K562 (cell line): Measurements from ENCODE around the gene ACSF3. TPM values are rescaled to one million over a fixed set of nuclear protein-coding genes. Genes with fewer than 3 reads are reported as not detected.

ENCODE experiments used
- ATAC-seq: fragments of 200-7000 bp; cut with Tn5 transposase; 3 replicates; pipeline ENCODE4 v1.9.1; 2020; ENCODE audit warnings: moderate library complexity
- BruUV-seq: library from RNA; stranded (reverse); fragments of 400-500 nt; replicated peaks from 2 replicates; lab custom pipeline; 2021; lab: Mats Ljungman, UMichigan
- CTCF ChIA-PET: fragments of 300-600 bp; formaldehyde crosslinking; extraction: SDS; loops from one replicate; lab custom pipeline; 2021; ENCODE audit warnings: low intra/inter-chr PET ratio; lab: Yijun Ruan, JAX
- POLR2A ChIA-PET: fragments of 300-600, 350-650 bp; sonication (Branson Sonifier 250); formaldehyde crosslinking; extraction: SDS; loops from one replicate; lab custom pipeline; 2021; ENCODE audit warnings: antibody characterized with exemption, inconsistent platforms; lab: Yijun Ruan, JAX
- DNase-seq, 4 experiments: peaks; one replicate each; pipeline versions ENCODE4 v3.0.0 to v3.0.0-alpha.2; 2011 to 2018; ENCODE audit warnings: low spot score in 3 of 4, mixed read lengths in 3 of 4; ENCODE audit errors: extremely low read depth in 1 of 4
- FAIRE-seq: peaks from 2 replicates; lab custom pipeline; 2011; peaks lifted over from hg19 to GRCh38; lab: Jason Lieb, UNC
- H2AFZ ChIP-seq: 2 replicates; pipeline ENCODE4 v1.6.0; 2011; ENCODE audit warnings: low read depth, low read length, control low read depth, inconsistent platforms
- H3K27ac ChIP-seq: fragments of 200-600 bp; 3 replicates; pipeline ENCODE4 v1.8.0; 2011; ENCODE audit warnings: low read depth, mild to moderate bottlenecking, control low read depth, inconsistent platforms, low read length, moderate library complexity, mixed read lengths; ENCODE audit errors: extremely low read depth
- H3K27me3 ChIP-seq, 2 experiments: fragments of 300-600 bp in 1 of 2; 2 replicates in 1 of 2; 3 replicates in 1 of 2; pipeline versions ENCODE4 v1.6.0 to v1.8.0; 2011; ENCODE audit warnings: inconsistent platforms in 2 of 2, low read length in 2 of 2, mild to moderate bottlenecking in 1 of 2, mixed read lengths in 1 of 2, moderate library complexity in 1 of 2; ENCODE audit not compliant: control insufficient read depth in 2 of 2, insufficient read depth in 2 of 2
- H3K36me3 ChIP-seq: fragments of 300-600 bp; 3 replicates; pipeline ENCODE4 v1.8.0; 2011; ENCODE audit warnings: mild to moderate bottlenecking, low read length, inconsistent platforms; ENCODE audit not compliant: control insufficient read depth, insufficient read depth
- H3K4me1 ChIP-seq, 2 experiments: fragments of 200-600 bp in 1 of 2; replicated peaks in 1 of 2; 2 replicates in 1 of 2; 3 replicates in 1 of 2; pipeline versions ENCODE4 v1.5.1 to v1.8.0; 2011; ENCODE audit warnings: inconsistent platforms in 2 of 2, low read length in 2 of 2, mild to moderate bottlenecking in 1 of 2, mixed read lengths in 1 of 2, moderate library complexity in 1 of 2; ENCODE audit not compliant: control insufficient read depth in 2 of 2, insufficient read depth in 2 of 2
- H3K4me2 ChIP-seq: 2 replicates; pipeline ENCODE4 v1.6.1; 2011; ENCODE audit warnings: low read length, control low read depth, inconsistent platforms, mixed read lengths; ENCODE audit not compliant: insufficient read depth
- H3K4me3 ChIP-seq: fragments of 200-600 bp; sonication (generic), shearing (Covaris generic); 2 replicates; pipeline ENCODE4 v1.5.1; 2016; ENCODE audit warnings: control low read depth, inconsistent platforms
- H3K79me2 ChIP-seq: fragments of 200-600 bp; 3 replicates; pipeline ENCODE4 v1.8.0; 2011; ENCODE audit warnings: low read length, inconsistent platforms; ENCODE audit not compliant: control insufficient read depth, insufficient read depth
- H3K9ac ChIP-seq, 2 experiments: 2 replicates each; pipeline versions ENCODE4 v1.6.0 to v1.6.1; 2011; ENCODE audit warnings: low read depth in 2 of 2, low read length in 2 of 2, control low read depth in 1 of 2, inconsistent platforms in 1 of 2, mild to moderate bottlenecking in 1 of 2, mixed read lengths in 1 of 2; ENCODE audit not compliant: insufficient read depth in 1 of 2
- H3K9me1 ChIP-seq: one replicate; pipeline ENCODE4 v1.6.0; 2011; ENCODE audit warnings: inconsistent platforms, mild to moderate bottlenecking, low read length, moderate library complexity; ENCODE audit not compliant: control insufficient read depth, insufficient read depth
- H3K9me3 ChIP-seq: replicated peaks from 2 replicates; pipeline ENCODE4 v1.5.1; 2011; ENCODE audit warnings: low read depth, low read length, inconsistent platforms; ENCODE audit not compliant: control insufficient read depth, insufficient read depth
- H4K20me1 ChIP-seq: replicated peaks from 2 replicates; pipeline ENCODE4 v1.6.1; 2011; ENCODE audit warnings: low read length, inconsistent platforms, mixed read lengths; ENCODE audit not compliant: control insufficient read depth, insufficient read depth
- CEBPB ChIP-seq: fragments of 450-650 bp; IDR thresholded peaks from 2 replicates; pipeline ENCODE4 v1.6.1; 2016; ENCODE audit warnings: missing genetic modification characterization, missing compliant biosample characterization
- DIDO1 ChIP-seq: fragments of 450-650 bp; IDR thresholded peaks from 2 replicates; pipeline ENCODE4 v1.6.1; 2016; ENCODE audit warnings: low read depth, missing biosample characterization, missing genetic modification characterization
- DMBX1 ChIP-seq: fragments of 250-450 bp; sonication (Bioruptor Pico); IDR thresholded peaks from 2 replicates; pipeline ENCODE4 v1.8.0; 2022; ENCODE audit warnings: inconsistent platforms, mild to moderate bottlenecking, moderate library complexity, borderline replicate concordance
- LCOR ChIP-seq: sonication (generic); formaldehyde crosslinking; IDR thresholded peaks from 2 replicates; pipeline ENCODE4 v1.8.0; 2022; ENCODE audit warnings: mild to moderate bottlenecking, missing genetic modification reagents
- NFE2 ChIP-seq: IDR thresholded peaks from 2 replicates; pipeline ENCODE4 v1.6.1; 2014; ENCODE audit warnings: antibody characterized with exemption, low read depth
- SMAD4 ChIP-seq: fragments of 250-450 bp; sonication (Bioruptor Pico); conservative IDR thresholded peaks from 2 replicates; pipeline ENCODE4 v1.8.0; 2021; ENCODE audit warnings: inconsistent platforms, mild to moderate bottlenecking, moderate library complexity
- THRAP3 ChIP-seq: fragments of 450-650 bp; IDR thresholded peaks from 2 replicates; pipeline ENCODE4 v1.6.1; 2016; ENCODE audit warnings: mild to moderate bottlenecking, inconsistent platforms, borderline replicate concordance
- ZNF124 ChIP-seq: sonication (generic); formaldehyde crosslinking; IDR thresholded peaks from 2 replicates; pipeline ENCODE4 v1.8.1; 2022; ENCODE audit warnings: missing genetic modification reagents
- ZNF212 ChIP-seq: fragments of 450-650 bp; formaldehyde crosslinking; IDR thresholded peaks from 2 replicates; pipeline ENCODE4 v1.4.0; 2020; ENCODE audit warnings: mild to moderate bottlenecking
- WGBS: fragments of 100-300 bp; shearing (Covaris generic); methylation state at CpG from one replicate; pipeline ENCODE4 v1.1.6; 2016; ENCODE audit warnings: low coverage, mixed read lengths; ENCODE audit not compliant: insufficient coverage; ENCODE audit errors: missing lambda C conversion rate; 5-methylcytosine and 5-hydroxymethylcytosine counted together
- in situ Hi-C: fragments of 300-500 bp; cut with MboI; formaldehyde crosslinking; loops from 4 replicates; pipeline ENCODE4 v1.15.0; 2018; ENCODE audit warnings: inconsistent platforms, mixed read lengths
- intact Hi-C: fragments of 100-400 bp; cut with micrococcal nuclease; formaldehyde crosslinking; loops from 2 replicates; pipeline ENCODE4 v1.14.2; 2022
- polyA plus RNA-seq, 8 experiments: library from polyadenylated mRNA; depleted of rRNA in 4 of 8; stranded (reverse) in 5 of 8; unstranded in 3 of 8; fragments of >200 nt; fragmentation: Nextera tagmentation in 2 of 8; fragmentation: Illumina TruSeq in 1 of 8; extraction: Ambion mirVana in 2 of 8; extraction: Trizol in 1 of 8; gene quantifications; 2 replicates each; pipeline versions ENCODE4 v1.2.1 to v1.2.3, GENCODE V29; 2011 to 2014; ENCODE audit warnings: inconsistent platforms in 1 of 8, missing spikeins in 1 of 8
- total RNA-seq, 7 experiments: library from RNA; depleted of rRNA in 6 of 7; stranded (reverse); fragments of >200 nt in 6 of 7; fragmentation: Illumina TruSeq in 2 of 7; extraction: Trizol in 2 of 7; gene quantifications; 2 replicates each; pipeline versions ENCODE4 v1.2.1 to v1.2.3, GENCODE V29; 2011 to 2021; ENCODE audit warnings: low replicate concordance in 1 of 7
- TF ChIP-seq, protein P1 (sequence below), 2 experiments: fragments of 250-450 bp in 1 of 2; fragments of 450-650 bp in 1 of 2; sonication (Bioruptor Pico) in 1 of 2; IDR thresholded peaks; 2 replicates each; pipeline versions ENCODE4 v1.6.1 to v1.8.0; 2016 to 2021; ENCODE audit warnings: mild to moderate bottlenecking in 2 of 2, moderate library complexity in 2 of 2, missing compliant biosample characterization in 1 of 2, missing genetic modification characterization in 1 of 2
- TF ChIP-seq, protein P2 (sequence below): fragments of 250-450 bp; sonication (Bioruptor Pico); IDR thresholded peaks from 2 replicates; pipeline ENCODE4 v1.4.0; 2020
- TF ChIP-seq, protein P3 (sequence below): fragments of 450-650 bp; IDR thresholded peaks from 2 replicates; pipeline ENCODE4 v1.6.1; 2016; ENCODE audit warnings: mild to moderate bottlenecking
- TF ChIP-seq, protein P4 (sequence below): fragments of 250-450 bp; sonication (Bioruptor Pico); IDR thresholded peaks from 2 replicates; pipeline ENCODE4 v1.4.0; 2020

ACSF3 gene
- total and polyA plus RNA-seq, 9 of the 15 experiments (the other 6 are each of a cell fraction or from before 2014, with no cell fraction given), result 0.77 to 32.8 (median 14.7) TPM

DNA sequence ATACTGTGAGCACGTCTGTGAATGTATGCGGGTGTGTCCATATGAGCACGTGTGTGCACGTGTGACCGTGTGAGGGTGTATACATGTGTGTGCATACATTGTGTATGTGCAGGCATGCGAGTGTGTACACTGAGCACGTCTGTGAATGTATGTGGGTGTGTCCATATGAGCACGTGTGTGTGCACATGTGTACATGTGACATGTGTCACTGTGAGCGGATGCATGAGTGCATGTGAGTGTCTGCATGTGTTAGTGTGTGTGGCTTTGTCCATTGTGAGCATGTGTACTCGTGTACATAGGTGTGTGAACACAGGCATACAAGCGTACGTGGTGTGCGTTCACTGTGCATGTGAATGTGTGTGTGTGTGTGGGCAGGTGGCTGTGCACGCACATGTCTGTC is 17.5 kb upstream of the ACSF3 start:
- POLR2A ChIA-PET, result no interaction called here
- no TSS peak for BruUV-seq
- DNase-seq, result no peak
- peaks cover 22% of the 10 kb centered on the region for H3K9me3 ChIP-seq
- H3K27ac ChIP-seq, result no peak overlapping the region
- H2AFZ ChIP-seq, result no peak overlapping the region
- no peak overlapping the region for H3K4me3 ChIP-seq
- intact Hi-C loops (no loop called here), in situ Hi-C loops (no loop called here)
- peaks cover 14 to 53% of the 10 kb centered on the region in 2 experiments; a peak in 3 of 5 replicates for H3K27me3 ChIP-seq
- no peak for FAIRE-seq
- no peaks in the 10 kb centered on the region for H3K36me3 ChIP-seq
- no peaks in the 10 kb centered on the region for H4K20me1 ChIP-seq
- WGBS, result 61% methylated on average over 14 of the region's 14 CpGs
- no peak overlapping the region for H3K4me2 ChIP-seq
- no peak for ATAC-seq
- H3K4me1 ChIP-seq, result peaks cover 0 to 41% of the 10 kb centered on the region in 2 experiments; a peak in 3 of 5 replicates
- H3K9ac ChIP-seq, result no peak overlapping the region
- no peaks in the 10 kb centered on the region for H3K79me2 ChIP-seq
- H3K9me1 ChIP-seq, result no peaks in the 10 kb centered on the region
- CTCF ChIA-PET, result no interaction called here
- TF ChIP-seq THRAP3, result no peak
- TF ChIP-seq DIDO1 (tag), result no peak
- TF ChIP-seq ZNF212 (CRISPR knock-in tag), result no peak
- no peak for TF ChIP-seq ZNF124
- TF ChIP-seq CEBPB (tag), result no peak
- TF ChIP-seq, protein P1, sequence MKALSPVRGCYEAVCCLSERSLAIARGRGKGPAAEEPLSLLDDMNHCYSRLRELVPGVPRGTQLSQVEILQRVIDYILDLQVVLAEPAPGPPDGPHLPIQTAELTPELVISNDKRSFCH (CRISPR knock-in tag; IDR thresholded peaks at IDR 0.05), result no peak
- TF ChIP-seq, protein P1 (tag; IDR thresholded peaks at IDR 0.05), result no peak
- TF ChIP-seq, protein P2, sequence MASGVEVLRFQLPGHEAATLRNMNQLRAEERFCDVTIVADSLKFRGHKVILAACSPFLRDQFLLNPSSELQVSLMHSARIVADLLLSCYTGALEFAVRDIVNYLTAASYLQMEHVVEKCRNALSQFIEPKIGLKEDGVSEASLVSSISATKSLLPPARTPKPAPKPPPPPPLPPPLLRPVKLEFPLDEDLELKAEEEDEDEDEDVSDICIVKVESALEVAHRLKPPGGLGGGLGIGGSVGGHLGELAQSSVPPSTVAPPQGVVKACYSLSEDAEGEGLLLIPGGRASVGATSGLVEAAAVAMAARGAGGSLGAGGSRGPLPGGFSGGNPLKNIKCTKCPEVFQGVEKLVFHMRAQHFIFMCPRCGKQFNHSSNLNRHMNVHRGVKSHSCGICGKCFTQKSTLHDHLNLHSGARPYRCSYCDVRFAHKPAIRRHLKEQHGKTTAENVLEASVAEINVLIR (CRISPR knock-in tag), result no peak
- TF ChIP-seq NFE2, result no peak
- TF ChIP-seq, protein P3, sequence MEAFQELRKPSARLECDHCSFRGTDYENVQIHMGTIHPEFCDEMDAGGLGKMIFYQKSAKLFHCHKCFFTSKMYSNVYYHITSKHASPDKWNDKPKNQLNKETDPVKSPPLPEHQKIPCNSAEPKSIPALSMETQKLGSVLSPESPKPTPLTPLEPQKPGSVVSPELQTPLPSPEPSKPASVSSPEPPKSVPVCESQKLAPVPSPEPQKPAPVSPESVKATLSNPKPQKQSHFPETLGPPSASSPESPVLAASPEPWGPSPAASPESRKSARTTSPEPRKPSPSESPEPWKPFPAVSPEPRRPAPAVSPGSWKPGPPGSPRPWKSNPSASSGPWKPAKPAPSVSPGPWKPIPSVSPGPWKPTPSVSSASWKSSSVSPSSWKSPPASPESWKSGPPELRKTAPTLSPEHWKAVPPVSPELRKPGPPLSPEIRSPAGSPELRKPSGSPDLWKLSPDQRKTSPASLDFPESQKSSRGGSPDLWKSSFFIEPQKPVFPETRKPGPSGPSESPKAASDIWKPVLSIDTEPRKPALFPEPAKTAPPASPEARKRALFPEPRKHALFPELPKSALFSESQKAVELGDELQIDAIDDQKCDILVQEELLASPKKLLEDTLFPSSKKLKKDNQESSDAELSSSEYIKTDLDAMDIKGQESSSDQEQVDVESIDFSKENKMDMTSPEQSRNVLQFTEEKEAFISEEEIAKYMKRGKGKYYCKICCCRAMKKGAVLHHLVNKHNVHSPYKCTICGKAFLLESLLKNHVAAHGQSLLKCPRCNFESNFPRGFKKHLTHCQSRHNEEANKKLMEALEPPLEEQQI, result no peak
- no peak for TF ChIP-seq LCOR (CRISPR knock-in tag)
- no peak for TF ChIP-seq DMBX1 (CRISPR knock-in tag)
- TF ChIP-seq, protein P4, sequence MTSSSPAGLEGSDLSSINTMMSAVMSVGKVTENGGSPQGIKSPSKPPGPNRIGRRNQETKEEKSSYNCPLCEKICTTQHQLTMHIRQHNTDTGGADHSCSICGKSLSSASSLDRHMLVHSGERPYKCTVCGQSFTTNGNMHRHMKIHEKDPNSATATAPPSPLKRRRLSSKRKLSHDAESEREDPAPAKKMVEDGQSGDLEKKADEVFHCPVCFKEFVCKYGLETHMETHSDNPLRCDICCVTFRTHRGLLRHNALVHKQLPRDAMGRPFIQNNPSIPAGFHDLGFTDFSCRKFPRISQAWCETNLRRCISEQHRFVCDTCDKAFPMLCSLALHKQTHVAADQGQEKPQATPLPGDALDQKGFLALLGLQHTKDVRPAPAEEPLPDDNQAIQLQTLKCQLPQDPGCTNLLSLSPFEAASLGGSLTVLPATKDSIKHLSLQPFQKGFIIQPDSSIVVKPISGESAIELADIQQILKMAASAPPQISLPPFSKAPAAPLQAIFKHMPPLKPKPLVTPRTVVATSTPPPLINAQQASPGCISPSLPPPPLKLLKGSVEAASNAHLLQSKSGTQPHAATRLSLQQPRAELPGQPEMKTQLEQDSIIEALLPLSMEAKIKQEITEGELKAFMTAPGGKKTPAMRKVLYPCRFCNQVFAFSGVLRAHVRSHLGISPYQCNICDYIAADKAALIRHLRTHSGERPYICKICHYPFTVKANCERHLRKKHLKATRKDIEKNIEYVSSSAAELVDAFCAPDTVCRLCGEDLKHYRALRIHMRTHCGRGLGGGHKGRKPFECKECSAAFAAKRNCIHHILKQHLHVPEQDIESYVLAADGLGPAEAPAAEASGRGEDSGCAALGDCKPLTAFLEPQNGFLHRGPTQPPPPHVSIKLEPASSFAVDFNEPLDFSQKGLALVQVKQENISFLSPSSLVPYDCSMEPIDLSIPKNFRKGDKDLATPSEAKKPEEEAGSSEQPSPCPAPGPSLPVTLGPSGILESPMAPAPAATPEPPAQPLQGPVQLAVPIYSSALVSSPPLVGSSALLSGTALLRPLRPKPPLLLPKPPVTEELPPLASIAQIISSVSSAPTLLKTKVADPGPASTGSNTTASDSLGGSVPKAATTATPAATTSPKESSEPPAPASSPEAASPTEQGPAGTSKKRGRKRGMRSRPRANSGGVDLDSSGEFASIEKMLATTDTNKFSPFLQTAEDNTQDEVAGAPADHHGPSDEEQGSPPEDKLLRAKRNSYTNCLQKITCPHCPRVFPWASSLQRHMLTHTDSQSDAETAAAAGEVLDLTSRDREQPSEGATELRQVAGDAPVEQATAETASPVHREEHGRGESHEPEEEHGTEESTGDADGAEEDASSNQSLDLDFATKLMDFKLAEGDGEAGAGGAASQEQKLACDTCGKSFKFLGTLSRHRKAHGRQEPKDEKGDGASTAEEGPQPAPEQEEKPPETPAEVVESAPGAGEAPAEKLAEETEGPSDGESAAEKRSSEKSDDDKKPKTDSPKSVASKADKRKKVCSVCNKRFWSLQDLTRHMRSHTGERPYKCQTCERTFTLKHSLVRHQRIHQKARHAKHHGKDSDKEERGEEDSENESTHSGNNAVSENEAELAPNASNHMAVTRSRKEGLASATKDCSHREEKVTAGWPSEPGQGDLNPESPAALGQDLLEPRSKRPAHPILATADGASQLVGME (CRISPR knock-in tag), result no peak
- no peak for TF ChIP-seq SMAD4 (CRISPR knock-in tag)
